GM21717 (cell line): ENCODE results near the gene MCF2L2.
A peak's percentile ranks its signal among the peaks of the same experiment; 100 is the strongest.

ENCODE experiments used
- ATAC-seq: cut with Tn5 transposase; IDR thresholded peaks from one replicate; pipeline ENCODE4 v1.9.1; 2021; ENCODE audit warnings: mild to moderate bottlenecking, moderate library complexity; ENCODE audit not compliant: unreplicated experiment

The MCF2L2 gene

DNA sequence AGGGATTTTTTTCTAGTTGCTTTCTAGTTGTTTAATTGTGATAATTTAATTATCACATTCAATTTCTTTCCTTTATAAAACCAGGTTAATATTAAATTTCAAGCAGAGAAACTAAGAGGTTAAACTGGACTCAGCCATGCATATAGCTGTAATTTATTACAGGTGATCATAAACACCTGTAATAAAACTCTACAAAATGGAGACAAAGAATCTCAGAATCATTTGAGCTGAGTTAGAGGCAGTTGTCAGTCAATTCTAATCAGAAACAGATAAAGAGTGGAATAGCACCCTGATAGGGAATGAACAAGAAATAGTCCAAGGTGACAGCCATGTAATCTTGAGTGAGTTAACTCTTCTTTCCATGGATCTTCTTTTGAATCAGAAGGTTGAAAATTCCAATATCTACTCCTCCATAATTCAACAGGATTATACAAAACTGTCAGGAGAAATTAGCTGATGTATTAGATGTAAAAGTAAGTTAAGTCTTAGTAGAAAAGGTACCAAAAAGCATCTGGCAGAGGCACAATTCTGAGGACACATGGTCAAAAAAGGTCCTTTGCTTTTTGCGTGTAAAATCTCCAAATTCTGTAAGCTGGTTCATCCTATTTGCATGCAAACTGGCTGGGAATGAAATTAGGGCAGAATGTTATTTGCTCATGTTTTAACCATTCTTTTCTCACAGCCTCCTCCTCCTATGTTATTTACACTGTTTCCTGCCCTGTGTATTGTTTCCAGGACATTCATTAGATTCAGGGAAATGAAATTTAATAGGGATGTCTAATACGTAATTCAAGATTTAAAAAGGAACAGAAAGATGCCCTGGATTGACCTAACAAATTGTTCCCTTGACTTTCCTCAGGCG lies 214.8 kb downstream of the MCF2L2 start:
- no peak for ATAC-seq

DNA sequence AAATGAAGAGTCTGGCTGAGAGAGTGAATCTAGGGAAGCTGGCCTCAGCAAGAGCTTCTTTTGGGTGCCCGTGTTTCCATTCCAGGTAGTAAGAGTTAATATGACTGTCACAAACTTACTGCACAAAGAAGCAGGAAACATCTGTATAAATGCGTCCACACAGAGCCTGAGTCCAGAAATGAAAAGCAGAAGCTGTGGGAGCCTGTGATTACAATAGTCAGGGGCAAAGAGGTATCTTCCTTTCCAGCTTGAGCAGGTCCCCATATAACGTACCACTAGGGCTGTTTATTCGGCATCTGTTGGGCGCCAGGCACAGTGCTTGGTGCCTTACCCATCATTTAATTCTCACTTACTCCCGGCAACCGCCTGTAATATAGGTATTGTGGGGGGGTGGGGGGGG lies 215.9 kb downstream of the MCF2L2 start:
- ATAC-seq = no peak

DNA sequence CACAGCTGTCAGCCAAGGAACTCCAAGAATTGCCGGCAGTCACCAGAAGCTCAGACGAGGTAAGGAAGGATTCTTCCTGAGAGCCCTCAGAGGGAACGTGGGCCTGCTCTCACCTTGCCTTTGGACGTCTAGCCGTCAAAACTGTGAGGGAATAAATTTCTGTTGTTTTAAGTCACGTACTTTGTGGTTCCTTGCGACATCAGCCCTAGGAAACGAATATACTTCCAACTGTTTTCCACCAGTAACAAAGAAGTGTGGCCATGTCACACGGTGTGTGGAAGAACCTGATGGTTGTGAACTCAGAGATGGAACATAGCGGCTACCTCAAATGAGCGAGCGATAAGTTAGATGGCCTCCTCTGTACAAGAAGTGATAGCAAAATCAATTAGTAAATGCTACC lies 216.3 kb downstream of the MCF2L2 start:
- no peak for ATAC-seq

DNA sequence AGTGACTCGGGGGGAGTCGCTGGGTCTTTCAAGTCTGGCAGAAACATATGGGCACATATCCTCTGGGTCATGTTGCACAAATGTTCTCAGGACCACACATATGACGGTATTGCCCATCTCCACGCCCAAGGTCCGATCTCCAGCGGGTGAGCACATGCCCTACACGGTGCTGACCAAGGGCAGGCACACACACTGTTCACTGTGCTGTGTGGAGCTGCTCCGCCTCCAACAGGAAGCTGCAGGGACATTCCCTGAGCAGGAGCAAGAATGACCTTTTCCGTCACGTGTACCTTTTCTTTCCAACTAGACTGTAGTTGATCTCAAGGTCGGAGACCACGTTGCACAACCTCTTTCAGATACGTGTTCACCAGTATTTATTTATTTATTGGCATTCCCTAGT lies 217.1 kb downstream of the MCF2L2 start:
- ATAC-seq = no peak

DNA sequence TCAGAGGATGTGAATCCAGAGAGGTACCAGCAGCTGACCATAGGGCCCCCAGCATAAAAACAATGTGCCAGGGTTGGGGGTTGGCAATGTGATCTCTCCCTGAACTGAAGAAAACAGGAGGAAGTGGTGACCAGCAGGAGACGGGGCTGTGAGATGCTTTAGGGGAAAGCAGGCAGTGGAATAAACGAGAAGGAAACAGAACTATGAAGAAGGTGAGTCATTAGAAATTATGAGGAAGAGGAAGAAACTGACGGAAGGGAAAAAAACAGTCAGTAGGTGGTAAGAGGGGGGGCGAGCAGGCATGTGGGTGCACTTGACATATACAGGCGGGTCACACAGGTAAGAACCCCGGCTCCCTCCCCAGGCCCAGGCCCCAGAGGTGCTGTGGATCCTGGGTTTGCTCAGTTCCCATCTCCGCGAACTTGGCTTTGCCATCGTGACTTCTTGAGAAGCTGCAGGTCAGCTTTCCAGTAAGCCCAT lies 217.5 kb downstream of the MCF2L2 start:
- ATAC-seq = no peak

DNA sequence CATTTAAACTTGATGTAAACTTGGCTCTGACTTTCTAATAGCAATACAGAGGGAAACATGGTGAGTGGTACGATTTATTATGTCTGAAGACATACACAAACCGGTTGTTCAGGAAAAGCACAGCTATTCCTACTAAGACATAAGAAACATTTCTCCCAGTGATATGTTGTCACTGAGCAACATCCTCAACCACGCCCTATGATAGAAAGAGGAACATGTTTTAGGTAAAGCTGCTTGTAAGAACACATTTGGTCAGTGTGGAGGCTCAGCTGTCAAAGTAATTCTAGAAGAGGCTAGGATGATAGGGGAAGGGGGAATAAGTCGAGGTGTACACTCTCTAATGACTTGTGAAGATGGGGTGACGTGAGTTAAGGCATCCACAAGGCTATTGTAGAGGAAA lies 218.1 kb downstream of the MCF2L2 start:
- ATAC-seq = no peak

DNA sequence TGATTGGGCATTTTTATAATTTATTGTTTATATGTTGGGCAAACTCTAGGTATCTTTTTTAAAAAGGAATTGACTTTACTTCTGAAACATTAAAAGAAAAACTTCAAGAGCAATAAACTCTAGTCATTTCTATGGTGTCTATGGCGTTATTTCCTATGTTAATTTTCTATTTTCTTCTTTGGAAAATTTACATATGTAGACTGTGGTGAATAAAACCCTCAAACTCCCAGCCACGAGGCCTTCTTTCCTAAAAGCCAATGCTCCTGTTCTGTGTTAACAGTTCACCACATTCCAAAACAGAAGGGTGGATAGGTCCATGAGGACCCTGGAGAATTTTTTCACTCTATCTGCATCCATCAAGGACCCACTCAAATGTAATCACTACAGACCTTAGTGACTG lies 219.6 kb downstream of the MCF2L2 start:
- ATAC-seq = no peak

DNA sequence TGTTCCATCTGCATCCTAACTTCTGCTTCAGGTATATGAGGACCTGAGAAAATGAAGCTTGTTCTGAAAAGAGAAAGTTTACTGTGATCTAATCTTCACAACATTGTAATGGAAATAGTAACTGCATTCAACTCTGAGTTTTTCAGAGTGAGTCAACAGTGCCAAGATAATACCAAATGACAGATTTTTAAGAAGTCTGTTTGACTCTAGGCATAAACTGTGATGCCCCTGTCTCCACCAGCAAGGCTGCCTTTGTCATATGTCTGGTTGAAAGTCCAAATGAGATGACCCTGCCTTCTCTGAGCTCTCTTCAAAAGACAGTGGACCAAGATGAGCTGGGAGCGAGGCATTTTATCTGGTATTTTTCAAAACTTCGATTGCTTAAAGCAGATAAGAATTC lies 220.2 kb downstream of the MCF2L2 start:
- ATAC-seq = no peak

DNA sequence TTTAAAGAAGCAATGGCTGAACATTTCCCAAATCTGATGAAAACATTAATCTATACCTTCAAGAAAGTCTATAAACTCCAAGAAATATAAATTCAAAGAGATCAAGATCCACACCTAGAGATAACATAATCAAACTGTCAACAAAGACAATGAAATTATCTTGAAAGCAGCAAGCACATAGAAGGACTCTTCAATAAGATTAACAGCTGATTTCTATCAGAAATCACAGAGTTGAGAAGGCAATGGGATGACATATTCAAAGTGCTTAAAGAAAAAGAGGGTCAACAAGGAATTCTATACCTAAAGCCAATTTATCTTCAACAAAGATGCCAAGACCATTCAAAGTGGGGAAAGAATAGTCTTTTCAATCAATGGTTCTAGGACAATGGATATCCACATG lies 224.7 kb downstream of the MCF2L2 start:
- no peak for ATAC-seq

DNA sequence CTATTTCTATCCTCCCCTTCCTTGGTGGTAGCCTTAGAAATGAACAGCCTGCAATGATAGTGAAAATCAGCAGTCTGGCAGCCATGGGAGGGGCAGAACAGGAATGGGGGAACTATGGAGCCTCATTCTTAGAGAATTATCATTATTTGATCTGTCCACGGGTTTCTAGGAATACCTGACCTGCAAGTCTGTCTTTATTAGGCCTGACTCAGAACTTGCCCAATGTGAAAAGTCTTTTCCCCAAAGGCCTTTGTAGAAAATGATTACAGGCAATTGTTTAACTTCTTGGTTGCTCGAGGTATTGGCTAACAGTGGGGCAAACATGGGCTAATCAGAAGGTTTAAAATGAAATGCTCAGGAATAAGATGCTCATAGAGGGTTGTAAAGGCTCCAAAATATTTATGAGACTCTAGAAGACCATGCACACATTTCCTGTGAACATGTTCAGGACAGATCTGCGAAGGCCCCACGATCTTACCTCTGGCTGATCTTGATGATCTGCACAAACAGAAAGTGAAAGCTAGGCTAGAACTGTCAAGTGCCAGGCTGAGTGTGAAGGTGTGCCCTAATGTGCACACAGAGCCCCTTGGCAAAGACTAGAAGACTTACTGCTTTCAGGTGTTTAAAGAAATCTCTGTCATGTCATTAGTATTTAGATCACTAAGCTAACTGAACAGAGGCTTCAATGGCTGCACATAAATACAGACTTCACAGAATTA lies 226.3 kb downstream of the MCF2L2 start:
- no peak for ATAC-seq

DNA sequence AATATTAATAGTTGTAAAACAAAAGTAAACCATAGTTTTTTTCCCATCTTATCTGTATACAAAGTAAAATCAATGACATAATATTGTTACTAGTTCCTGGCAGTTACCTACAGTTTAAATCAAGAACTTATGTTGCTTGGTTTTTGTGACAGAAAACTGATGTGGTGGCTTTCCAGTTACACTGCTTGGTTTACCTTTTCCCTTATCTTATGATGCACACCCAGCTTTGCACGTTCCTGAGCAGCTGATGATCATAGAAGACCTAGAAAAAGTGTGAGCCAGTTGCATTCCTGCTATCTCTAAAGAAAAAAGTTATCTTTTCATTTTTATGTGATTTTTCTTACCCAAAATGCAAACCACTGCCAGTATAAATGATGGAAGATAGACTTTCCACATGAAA lies 229.5 kb downstream of the MCF2L2 start:
- ATAC-seq = no peak

DNA sequence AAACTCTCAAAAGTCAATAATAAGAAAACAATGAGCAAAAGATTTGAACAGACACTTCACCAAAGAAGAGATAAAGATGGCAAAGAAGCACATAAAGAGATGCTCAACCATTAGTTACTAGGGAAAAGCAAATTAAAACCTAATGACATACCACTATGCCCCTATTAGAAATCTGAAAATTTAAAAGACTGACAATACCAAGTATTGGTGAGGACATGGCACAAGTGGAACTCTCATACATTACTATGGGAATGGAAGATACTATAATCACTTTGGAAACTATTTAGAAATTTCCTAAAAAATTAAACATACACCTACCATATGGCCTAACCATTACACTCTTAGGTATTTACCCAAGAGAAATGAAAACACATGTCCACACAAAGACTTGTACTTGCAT lies 230.7 kb downstream of the MCF2L2 start:
- no peak for ATAC-seq

DNA sequence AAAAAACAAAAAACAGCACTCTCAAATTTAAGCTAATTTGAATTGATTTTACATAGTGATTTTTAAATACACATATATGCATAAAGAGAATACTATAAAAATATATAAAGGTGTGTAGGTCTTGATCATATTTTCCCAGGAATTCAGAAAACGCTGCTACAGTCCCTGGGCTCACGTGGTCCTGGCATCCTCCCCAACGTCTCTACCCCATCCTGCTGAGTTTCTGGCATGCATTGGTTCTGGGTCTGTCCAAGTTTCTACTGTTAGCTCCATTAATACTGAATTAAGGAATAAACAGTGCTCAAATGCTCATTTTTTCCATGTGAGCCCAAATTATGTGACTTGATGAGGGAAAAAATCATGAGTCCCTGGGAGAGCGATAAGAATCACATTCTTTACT lies 233.2 kb downstream of the MCF2L2 start:
- no peak for ATAC-seq

DNA sequence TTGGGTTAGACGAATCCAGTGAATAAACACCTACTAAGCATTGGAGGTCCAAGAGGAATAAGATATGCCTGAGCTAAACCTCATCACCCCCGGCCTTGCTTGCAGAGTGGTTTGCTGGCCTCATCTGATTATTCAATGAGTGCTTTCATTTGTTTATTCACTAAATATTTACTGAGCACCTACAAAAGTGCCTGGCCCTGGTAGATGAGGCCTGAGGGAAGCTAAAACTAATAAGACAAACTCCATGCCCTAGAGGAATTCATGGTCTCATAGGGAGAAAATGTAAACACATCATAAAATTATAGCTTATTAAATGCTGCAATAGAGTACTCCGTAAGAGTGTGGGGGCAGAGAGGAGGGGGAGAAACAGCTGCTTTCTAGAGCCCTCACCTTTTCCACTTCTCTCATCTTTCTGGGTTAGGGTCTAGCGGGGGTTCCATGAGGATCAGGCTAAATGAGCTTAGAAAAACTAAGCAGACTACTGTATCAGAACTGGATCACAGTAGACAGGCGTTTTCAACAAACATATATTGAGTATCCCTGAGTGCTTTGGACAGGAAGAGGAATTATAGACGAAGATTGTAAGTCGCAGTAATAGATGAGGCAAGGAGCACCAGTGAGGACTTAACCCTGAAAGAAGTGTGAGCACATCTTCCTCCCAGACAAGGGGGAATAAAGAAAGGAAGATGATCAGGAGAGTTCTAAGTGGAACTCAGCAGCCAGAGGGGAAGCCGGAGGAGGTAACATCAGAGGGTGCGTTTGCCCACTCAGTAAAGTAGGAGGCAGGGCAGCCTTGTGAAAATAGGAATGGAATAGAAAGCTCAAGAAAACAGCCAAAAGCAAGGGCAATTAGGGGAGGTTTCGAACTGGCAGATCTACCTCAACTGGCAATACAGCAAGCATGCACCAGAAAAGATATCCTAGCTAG lies 234.4 kb downstream of the MCF2L2 start:
- no peak for ATAC-seq

DNA sequence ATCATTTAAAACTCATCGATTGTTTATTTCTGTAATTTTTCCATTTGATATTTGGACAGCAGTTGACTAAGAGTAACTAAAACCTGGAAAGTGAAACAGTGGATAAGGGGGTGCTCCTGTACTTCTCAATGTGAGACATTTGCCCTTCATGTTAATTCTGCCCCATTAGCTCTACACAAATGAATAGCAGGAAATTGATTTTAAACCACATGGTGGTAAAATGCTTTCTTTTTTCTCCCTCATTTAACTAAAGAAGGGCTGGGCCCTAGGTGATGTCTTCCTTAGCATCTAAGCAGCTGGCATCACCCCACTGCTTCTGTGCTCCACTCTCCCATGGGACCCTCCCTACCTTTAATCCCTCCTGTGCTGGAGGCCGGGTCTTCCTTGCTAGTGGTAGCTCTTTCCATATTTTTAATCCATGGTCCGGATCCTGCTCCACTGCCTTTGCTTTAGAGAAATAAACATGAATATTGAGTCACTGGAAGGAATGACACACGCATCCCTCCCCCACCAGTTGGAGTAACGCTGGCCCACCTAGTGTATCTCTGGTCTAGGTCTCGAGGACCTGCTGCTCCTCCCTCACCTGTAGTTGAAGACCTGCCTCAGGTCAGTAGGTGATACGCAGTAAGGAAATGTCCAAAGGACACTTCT lies 235.6 kb downstream of the MCF2L2 start:
- ATAC-seq = no peak

DNA sequence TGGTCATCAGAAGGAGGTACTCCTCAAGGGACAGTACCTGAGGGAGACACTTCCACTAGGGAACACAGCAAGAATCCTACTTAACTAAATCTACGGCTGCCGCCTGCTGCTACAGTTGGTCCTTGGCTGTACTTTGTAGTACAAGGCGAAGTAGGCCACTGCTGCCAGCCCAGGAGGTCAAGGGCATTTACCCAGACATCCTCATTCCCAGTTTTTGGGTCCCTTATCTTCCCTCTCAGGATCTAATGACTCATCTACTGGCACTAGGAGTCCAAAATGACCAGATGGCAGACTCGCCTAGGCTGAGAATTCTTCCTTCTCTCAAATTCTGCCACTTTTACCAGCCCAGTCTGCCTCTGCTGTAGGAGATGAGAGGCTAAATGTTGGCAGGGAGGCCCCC lies 238.8 kb downstream of the MCF2L2 start:
- ATAC-seq = no peak

DNA sequence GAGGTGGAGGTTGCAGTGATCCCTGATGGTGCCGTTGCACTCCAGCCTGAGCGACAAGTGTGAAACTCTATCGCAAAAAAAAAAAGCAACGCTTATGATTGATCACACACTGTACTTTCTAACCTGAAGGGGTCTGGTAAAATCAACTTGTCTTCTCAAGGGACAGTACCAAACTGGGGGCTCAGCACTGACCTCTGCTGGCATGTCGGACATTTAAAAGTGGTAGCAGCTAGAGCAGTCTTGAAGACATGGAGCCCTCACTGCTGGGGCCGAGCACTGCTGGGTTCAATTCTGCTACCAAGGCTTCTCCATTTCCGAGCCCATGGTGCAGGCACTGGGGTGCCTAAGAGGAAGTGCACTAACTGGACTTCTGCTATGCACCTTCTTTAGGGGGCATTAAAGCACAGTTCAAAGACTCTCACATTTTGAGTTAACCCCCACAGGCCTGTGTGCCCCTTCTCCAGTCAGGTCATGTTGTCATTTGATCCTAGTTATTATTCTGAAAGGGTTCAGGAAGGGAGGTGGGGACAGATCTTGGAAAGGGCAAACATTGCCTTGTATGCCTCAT lies 239.4 kb downstream of the MCF2L2 start:
- peak; percentile 50 for ATAC-seq

DNA sequence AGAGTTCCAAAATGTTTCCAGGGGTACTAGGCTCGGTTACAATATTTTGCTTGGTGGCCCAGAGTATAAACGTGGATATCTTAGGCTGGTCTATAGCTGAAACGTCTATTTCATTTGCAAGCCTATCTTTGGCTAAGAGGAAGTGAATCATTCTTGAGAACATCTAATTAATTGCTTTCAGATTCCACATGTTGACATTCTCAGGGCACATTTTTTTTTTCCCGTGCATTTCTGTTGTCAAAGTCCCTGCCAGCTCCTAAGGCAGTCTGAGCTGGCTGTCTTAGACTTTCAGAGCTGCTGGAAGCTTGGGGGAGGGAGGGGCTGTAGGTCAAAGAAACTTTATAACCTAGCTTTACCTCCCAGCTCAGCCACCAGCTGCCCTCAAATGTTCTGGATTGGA lies 242.7 kb downstream of the MCF2L2 start:
- ATAC-seq = no peak

DNA sequence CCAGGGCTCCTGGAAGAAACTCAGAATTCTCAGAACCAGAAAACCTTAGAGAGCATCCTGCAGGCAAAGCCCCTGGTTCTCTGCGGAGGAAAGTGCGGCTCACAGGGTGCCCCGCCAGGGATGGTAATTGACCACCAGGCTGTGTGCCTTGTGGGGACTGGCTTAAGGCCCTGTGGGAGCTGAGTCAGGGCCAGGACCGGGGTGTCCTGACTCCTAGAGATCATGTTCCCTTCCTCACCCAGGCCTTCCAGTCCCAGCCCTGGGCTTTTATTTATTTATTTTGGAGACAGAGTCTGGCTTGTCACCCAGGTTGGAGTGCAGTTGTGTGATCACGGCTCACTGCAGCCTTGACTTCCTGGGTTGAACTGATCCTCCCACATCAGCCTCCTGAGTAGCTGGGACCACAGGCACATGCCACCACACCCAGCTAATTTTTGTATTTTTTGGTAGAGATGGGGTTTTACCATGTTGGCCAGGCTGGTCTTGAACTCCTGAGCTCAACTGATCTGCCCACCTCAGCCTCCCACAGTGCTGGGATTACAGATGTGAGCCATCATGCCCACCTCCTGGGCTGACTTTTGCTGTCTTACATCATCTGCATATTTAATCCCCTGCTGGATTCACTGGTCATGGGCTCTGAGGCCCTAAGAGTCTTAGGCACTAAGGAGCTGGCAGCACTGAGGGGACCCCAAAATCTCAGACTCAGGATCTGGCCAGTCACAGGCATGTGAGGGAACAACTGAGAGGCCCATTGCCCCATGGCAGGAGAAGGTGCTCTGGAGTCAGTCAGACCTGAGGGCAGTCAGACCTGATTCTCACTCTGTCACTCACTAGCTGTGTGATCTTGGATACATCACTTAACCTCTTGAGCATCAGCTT lies 245.4 kb downstream of the MCF2L2 start:
- no peak for ATAC-seq
